ENCODE data around the gene KIF5C. TPM values are rescaled to one million over a fixed set of nuclear protein-coding genes. Genes with fewer than 3 reads are reported as not detected.

Gene KIF5C
- total RNA-seq, 1 donor from 2014 or later, result 6.9 TPM

DNA sequence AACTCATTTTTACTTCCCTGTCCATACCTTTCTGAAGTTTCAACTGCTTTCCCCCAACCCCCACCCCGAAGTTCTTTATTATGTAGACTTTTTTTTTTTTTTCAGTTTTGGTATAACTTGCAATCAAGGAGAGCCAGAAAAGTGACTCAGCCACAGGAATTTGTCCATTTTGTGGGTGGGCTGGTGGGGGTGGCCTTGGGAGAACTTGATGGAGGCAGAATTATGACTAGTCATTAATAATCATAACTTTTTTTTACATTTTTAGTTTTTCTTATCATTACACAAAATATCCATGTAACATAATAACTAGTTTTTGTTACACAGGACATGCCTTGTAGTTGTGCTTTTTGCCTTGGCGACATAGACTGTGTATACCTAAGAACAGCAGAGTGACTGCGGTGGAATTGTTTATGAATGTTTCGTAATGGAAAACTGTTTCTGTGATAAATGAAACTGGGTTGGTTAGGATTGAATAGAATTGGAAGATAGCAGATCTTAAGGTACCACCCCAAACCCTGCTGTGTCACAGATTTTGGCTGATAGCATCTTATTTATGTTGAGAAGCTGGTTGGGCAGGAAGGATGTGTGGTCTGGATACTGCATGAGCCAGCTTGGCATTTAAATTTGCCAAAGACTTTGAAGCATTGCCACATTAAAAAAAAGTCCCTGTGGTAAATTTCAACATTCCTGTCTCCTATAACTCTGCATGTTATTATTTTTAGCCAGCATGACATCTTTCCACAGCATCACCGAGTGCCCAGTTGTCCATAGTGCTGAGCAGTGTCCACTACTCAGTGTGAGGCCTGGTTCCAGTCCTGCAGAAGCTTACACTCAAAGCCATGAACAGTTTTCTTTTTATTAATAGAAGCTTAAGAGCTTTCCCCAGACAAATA lies 194.2 kb downstream of the KIF5C start:
- no peak for TF ChIP-seq CTCF (conservative IDR thresholded peaks at IDR 0.05; ENCODE audit: low read depth, low read length)
- DNase-seq (ENCODE audit: low read depth), result no peak
- H3K4me3 ChIP-seq (ENCODE audit: low read depth, low read length), result no peak overlapping the region

- no peak for TF ChIP-seq CTCF (conservative IDR thresholded peaks at IDR 0.05; ENCODE audit: low read depth, low read length)
- H3K4me3 ChIP-seq (ENCODE audit: low read depth, low read length), result no peak overlapping the region
These were observed 195.8 kb downstream of the KIF5C start for GRCh38 chr2:149070681-149071320.

GRCh38 chr2:149075105-149075504 lies 200.1 kb downstream of the KIF5C start:
- H3K4me3 ChIP-seq (ENCODE audit: low read depth, low read length), result no peak overlapping the region
- DNase-seq (ENCODE audit: low read depth), result no peak
- no peak for TF ChIP-seq CTCF (conservative IDR thresholded peaks at IDR 0.05; ENCODE audit: low read depth, low read length)

More at GRCh38 chr2:149070681-149071320, 195.8 kb downstream of the KIF5C start:
- DNase-seq (ENCODE audit: low read depth), result no peak

GRCh38 chr2:149075853-149076252 lies 200.8 kb downstream of the KIF5C start:
- no peak overlapping the region for H3K4me3 ChIP-seq (ENCODE audit: low read depth, low read length)
- TF ChIP-seq CTCF (conservative IDR thresholded peaks at IDR 0.05; ENCODE audit: low read depth, low read length), result no peak
- no peak for DNase-seq (ENCODE audit: low read depth)

Other genes starting within 250 kb of the KIF5C start
- 11.7 and 15.3 TPM in 2 replicates for gene EPC2, start 230.5 kb upstream of the KIF5C start, total RNA-seq
- 1.1 and 2.7 TPM in 2 replicates for gene LYPD6B, start 163.5 kb downstream of the KIF5C start, total RNA-seq

Data from epithelial cell of proximal tubule (primary cell).